Right cardiac atrium (tissue), 5 donors: ENCODE data around the gene MEGF11. TPM values are rescaled to one million over a fixed set of nuclear protein-coding genes. Genes with fewer than 3 reads are reported as not detected.
A peak's percentile ranks its signal among the peaks of the same experiment; 100 is the strongest.

Experiments used
- ATAC-seq, 2 donors: fragments of 200-7000 bp; cut with Tn5 transposase; one replicate each; pipeline versions ENCODE4 v1.8.0 to v1.9.1; 2020; ENCODE audit warnings: moderate library complexity in 2 of 2, mild to moderate bottlenecking in 1 of 2
- DNase-seq, 3 donors: peaks; one replicate each; pipeline ENCODE4 v3.0.0-alpha.2; 2020
- H3K27ac ChIP-seq: one replicate; pipeline ENCODE4 v1.5.1; 2013; ENCODE audit warnings: mild to moderate bottlenecking, low read length, control low read depth, moderate library complexity
- H3K27me3 ChIP-seq: one replicate; pipeline ENCODE4 v1.6.1; 2013; ENCODE audit not compliant: control insufficient read depth, insufficient read depth
- H3K4me1 ChIP-seq: one replicate; pipeline ENCODE4 v1.6.1; 2013; ENCODE audit warnings: low read length; ENCODE audit not compliant: control insufficient read depth, insufficient read depth
- H3K4me3 ChIP-seq: one replicate; pipeline ENCODE4 v1.5.1; 2013; ENCODE audit warnings: low read length, control low read depth
- H3K9me3 ChIP-seq: one replicate; pipeline ENCODE4 v1.6.1; 2013; ENCODE audit warnings: low read length; ENCODE audit not compliant: control insufficient read depth
- WGBS: extraction: QIAGEN DNeasy Blood & Tissue Kit; methylation state at CpG from one replicate; pipeline ENCODE4 v1.1.7; 2013; 5-methylcytosine and 5-hydroxymethylcytosine counted together
- intact Hi-C, 4 donors: fragments of 100-400 bp; cut with DNase I; formaldehyde crosslinking; loops; one replicate each; pipeline versions ENCODE4 v1.11.0 to v1.14.0; 2022 to 2023
- polyA plus RNA-seq: library from polyadenylated mRNA; stranded (reverse); fragments of 200-250 nt; gene quantifications from one replicate; pipeline ENCODE4 v1.2.3, GENCODE V29; 2013
- total RNA-seq, 4 donors: library from RNA; stranded (reverse); fragmentation: NEBNext Ultra II Directional; extraction: Animal tissue kit (Norgen Biotek cat#: 25700); gene quantifications; one replicate each; pipeline ENCODE4 v1.2.1, GENCODE V29; 2021
- donor health status: healthy with polysubstance abuse.
- donor health status: DM: no; HTN: yes; CAD: no.
- donor health status: DM: no; HTN: no; CAD: no.
- donor health status: DM: no; HTN: yes; CAD: no; lungs with severe emphysema.
- donor health status: DM: yes; HTN: yes; CAD: no.

The MEGF11 gene
- total and polyA plus RNA-seq, 5 donors, result 0.08 to 0.11 (median 0.11) TPM; not detected in 2

DNA sequence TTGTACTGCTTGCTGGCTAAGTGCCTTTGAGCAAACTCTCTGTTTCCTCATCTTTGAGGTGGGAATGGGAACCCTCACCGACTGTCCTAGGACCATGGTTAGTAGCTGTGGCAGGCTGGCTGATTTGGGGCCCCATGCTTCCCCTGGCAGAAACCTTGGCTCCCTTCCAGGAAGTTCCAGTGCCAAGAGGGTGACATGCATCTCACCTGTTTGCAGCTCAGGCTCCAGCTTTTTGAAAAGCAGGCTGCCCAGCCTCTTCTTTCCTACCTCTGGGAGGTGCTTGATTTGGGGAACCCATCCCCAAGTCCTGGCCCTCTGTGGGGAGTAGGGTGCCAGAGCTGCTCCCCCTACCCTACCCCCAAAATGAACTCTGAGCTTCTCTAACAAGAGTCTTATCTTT is 333.4 kb downstream of the MEGF11 start:
- Histone ChIP-seq H3K27ac (no peak overlapping the region), H3K27me3 (no peaks in the 10 kb centered on the region), H3K9me3 (no peaks in the 10 kb centered on the region), H3K4me3 (no peak overlapping the region), H3K4me1 (peaks cover 2% of the 10 kb centered on the region)
- ATAC-seq (no peak), DNase-seq (no peak)
- intact Hi-C loops, result loop anchor here in 1 of 4 donors (10.0 kb wide), 1 partner anchor 355 kb away; no protein-coding TSS in a partner anchor
- 54% methylated on average over 1 of the region's 1 CpG for WGBS

DNA sequence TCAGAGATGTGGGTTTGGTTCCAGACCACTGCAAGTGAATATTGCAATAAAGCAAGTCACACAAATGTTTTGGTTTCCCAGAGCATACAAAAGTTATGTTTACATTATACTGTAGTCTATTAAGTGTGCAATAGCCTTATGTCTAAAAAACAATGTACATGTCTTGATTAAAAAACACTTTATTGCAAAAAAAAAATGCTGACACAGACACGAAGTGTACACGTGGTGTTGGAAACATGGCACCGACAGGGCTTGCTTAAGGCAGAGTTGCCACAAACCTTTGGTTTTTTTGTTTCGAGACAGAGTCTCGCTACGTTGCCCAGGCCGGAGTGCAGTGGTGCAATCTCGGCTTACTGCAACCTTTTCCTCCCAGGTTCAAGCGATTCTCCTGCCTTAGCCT is 334.2 kb downstream of the MEGF11 start:
- intact Hi-C loops, result loop anchor here in 1 of 4 donors (10.0 kb wide), 2 partner anchors 265 to 375 kb away; partner anchors contain the start of gene DIS3L
- WGBS, result 95% methylated on average over 9 of the region's 9 CpGs
- H3K27me3 ChIP-seq, result no peaks in the 10 kb centered on the region
- peaks cover 2% of the 10 kb centered on the region for H3K4me1 ChIP-seq
- H3K4me3 ChIP-seq, result no peak overlapping the region
- no peak for DNase-seq
- no peaks in the 10 kb centered on the region for H3K9me3 ChIP-seq
- H3K27ac ChIP-seq, result no peak overlapping the region
- ATAC-seq, result no peak

DNA sequence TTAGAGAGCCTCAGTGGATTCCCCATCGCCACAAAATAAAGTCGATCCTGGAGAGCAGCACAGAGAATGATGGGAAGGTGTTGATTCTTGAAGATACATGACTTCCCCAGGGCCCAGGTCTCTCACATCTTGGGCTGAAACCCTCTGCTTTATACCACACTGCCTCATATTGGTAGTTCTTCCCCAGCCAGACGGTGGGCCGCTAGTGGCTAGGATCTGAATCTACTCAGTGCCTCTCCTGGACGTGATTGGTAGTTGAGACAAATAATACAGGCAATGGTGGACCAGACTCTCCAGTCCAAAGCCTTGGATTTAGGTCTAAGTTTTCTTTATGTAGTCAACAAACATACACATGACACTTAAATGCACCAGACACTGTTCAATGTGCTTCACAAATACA is 334.6 kb downstream of the MEGF11 start:
- no peak overlapping the region for H3K4me3 ChIP-seq
- H3K4me1 ChIP-seq, result peaks cover 2% of the 10 kb centered on the region
- DNase-seq (no peak), ATAC-seq (no peak)
- H3K9me3 ChIP-seq, result no peaks in the 10 kb centered on the region
- intact Hi-C loops, result loop anchor here in 1 of 4 donors (10.0 kb wide), 2 partner anchors 266 to 376 kb away; partner anchors contain the start of gene DIS3L
- H3K27me3 ChIP-seq, result no peaks in the 10 kb centered on the region
- WGBS, result 95% methylated on average over 5 of the region's 5 CpGs
- no peak overlapping the region for H3K27ac ChIP-seq

DNA sequence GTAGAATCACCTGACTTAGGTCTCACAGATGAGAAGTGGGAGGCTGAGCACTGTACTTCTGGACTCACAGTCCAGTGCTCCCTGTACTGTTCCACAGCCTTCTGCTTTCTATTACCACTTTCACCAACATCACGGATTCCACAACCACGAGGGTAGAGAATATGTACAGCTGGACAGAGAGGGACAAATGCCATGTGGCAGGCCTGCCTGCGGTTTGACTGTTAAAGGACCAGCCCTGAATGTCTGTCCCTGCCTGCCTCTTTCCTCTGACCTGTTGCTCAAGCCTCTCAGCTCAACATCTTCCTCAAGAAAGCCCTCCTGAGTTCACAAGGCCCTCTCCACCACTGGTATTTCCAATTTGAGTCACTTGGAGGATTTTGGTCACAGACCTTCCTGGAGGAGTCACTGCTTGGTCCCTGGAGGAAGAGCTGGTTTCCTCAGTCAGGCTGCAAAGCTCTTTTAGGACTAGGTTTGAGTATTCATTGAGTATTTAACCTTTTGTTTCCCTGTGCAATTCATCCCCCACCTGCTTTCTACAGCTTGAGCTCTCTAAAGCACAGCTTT is 335.1 kb downstream of the MEGF11 start:
- no peak for DNase-seq
- no peaks in the 10 kb centered on the region for H3K9me3 ChIP-seq
- no peaks in the 10 kb centered on the region for H3K27me3 ChIP-seq
- 81% methylated on average over 3 of the region's 3 CpGs for WGBS
- no peak overlapping the region for H3K27ac ChIP-seq
- no peak for ATAC-seq
- peaks cover 2% of the 10 kb centered on the region for H3K4me1 ChIP-seq
- H3K4me3 ChIP-seq, result no peak overlapping the region
- intact Hi-C loops, result loop anchor here in 1 of 4 donors (10.0 kb wide), 2 partner anchors 266 to 376 kb away; partner anchors contain the start of gene DIS3L

DNA sequence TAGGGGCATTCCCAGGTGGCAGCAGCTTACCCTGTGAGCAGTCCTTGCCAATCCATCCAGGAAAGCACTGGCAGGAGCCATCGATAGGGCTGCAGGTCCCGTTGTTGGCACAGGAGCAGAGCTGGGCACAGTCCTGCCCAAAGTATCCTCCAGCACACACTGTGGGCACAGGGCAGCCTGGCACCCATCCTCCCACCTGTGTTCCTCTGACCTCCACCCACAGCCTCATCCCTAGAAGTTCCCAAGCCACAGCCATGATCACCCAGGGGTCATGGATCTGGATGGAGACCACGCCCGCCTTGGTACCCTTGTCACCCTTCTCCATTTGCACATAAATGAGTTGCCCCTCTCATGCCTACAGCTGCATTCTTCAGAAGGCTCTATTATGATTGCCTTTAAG is 335.6 kb downstream of the MEGF11 start:
- no peaks in the 10 kb centered on the region for H3K9me3 ChIP-seq
- H3K27me3 ChIP-seq, result no peaks in the 10 kb centered on the region
- H3K4me1 ChIP-seq, result peaks cover 2% of the 10 kb centered on the region
- 96% methylated on average over 4 of the region's 4 CpGs for WGBS
- H3K4me3 ChIP-seq, result no peak overlapping the region
- DNase-seq, result no peak
- intact Hi-C loops, result loop anchor here in 1 of 4 donors (10.0 kb wide), 2 partner anchors 267 to 377 kb away; partner anchors contain the start of gene DIS3L
- no peak for ATAC-seq
- H3K27ac ChIP-seq, result no peak overlapping the region

DNA sequence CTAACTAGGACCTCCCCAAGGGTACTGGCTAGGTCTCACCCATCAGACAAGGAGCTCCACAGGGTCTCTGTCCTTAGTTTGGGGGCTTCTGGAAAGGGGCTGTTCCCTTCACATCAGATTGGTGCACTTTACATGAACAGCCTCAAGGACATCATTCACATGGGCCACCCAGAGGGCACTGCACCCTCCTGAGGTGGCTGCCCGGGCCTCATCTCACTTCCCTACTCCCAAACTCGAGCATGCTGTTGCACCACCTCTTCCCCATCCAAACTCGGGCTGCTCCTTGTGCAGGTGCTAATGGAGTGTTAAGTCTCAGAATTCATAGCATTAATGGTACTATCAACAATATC is 336.2 kb downstream of the MEGF11 start:
- 76% methylated on average over 3 of the region's 3 CpGs for WGBS

DNA sequence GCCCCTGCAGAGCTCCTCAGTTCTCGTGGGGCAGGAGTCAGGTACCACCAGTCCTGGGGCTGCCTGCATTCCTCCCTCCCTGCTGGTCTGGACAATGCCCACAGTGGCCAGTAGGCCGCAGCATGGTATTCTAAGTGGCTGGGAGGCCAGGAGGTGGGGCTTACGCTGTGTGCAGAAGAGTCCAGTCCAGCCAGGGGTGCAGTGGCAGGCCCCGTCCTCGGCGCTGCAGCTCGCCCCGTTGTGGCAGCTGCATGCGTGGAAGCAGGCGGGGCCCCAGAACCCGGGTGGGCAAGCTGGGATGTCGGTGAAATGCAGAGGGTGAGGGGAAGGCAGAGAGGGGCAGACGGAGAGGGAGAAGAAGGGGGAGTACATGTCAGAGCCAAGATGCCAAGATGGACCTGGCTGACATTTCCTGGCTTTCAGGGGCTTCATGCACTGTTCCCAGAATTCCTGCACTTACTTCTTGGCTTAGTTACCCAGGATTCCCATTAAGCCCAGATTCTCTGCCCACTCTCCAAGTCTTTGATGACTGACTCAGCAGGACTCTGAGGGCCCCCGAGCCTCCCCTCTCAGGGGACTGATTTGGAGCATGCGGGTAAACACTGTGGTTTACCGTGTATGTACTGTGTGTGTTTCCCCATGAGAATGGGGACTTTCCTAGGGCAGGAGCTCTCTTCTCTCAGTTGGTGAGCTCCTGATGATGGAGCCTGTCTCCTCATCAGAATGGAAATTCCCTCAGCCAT is 336.7 kb downstream of the MEGF11 start:
- ATAC-seq, result peak; percentile 81 to 88
- intact Hi-C loops, result loop anchor here in 1 of 4 donors (10.0 kb wide), 2 partner anchors 268 to 378 kb away; partner anchors contain the start of gene DIS3L
- 33% methylated on average over 16 of the region's 16 CpGs for WGBS
- DNase-seq, result peak; percentile 46 to 84 (median 78)
- no peak overlapping the region for H3K27ac ChIP-seq
- no peak overlapping the region for H3K4me3 ChIP-seq
- H3K27me3 ChIP-seq, result no peaks in the 10 kb centered on the region
- peaks cover 2% of the 10 kb centered on the region for H3K4me1 ChIP-seq
- H3K9me3 ChIP-seq, result no peaks in the 10 kb centered on the region

More for the DNA sequence above, 336.2 kb downstream of the MEGF11 start:
- ATAC-seq (no peak), DNase-seq (no peak)
- intact Hi-C loops, result loop anchor here in 1 of 4 donors (10.0 kb wide), 2 partner anchors 267 to 377 kb away; partner anchors contain the start of gene DIS3L
- Histone ChIP-seq H3K27me3 (no peaks in the 10 kb centered on the region), H3K4me3 (no peak overlapping the region), H3K4me1 (peaks cover 2% of the 10 kb centered on the region), H3K27ac (no peak overlapping the region), H3K9me3 (no peaks in the 10 kb centered on the region)

DNA sequence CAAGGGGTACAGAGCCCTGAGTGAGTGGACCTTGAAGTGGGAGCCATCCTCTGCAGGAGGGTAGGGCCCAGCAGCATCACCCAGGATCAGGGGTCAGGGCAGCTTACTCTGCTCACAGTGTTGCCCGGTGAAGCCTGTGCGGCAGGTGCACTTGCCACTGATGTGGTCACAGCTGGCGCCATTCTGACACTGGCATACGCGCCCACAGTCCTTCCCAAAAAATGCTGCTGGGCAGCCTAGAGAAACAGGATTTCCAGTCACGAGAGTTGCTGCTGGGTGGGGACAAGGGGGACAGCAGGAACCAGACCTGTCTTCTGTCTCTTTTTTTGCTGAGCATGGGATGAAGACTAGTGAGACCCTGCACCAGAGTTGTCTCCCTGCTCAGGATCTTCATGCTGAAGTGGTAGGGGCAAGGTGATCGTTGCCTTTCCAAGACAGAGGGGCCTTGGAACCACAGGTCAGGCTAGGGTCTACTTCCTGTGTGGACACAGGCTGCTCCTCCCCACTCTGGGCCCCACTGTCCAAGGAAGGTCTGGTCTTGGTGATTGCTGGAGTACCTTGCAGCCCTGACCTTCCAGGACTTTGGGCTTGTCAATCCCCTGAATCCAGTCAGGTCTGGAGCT is 337.4 kb downstream of the MEGF11 start:
- Histone ChIP-seq H3K27me3 (no peaks in the 10 kb centered on the region), H3K4me3 (no peak overlapping the region), H3K27ac (no peak overlapping the region), H3K9me3 (no peaks in the 10 kb centered on the region), H3K4me1 (peaks cover 2% of the 10 kb centered on the region)
- intact Hi-C loops, result loop anchor here in 1 of 4 donors (10.0 kb wide), 2 partner anchors 269 to 379 kb away; partner anchors contain the start of gene DIS3L
- DNase-seq (no peak), ATAC-seq (peak; percentile 9 to 19)
- 85% methylated on average over 7 of the region's 7 CpGs for WGBS

DNA sequence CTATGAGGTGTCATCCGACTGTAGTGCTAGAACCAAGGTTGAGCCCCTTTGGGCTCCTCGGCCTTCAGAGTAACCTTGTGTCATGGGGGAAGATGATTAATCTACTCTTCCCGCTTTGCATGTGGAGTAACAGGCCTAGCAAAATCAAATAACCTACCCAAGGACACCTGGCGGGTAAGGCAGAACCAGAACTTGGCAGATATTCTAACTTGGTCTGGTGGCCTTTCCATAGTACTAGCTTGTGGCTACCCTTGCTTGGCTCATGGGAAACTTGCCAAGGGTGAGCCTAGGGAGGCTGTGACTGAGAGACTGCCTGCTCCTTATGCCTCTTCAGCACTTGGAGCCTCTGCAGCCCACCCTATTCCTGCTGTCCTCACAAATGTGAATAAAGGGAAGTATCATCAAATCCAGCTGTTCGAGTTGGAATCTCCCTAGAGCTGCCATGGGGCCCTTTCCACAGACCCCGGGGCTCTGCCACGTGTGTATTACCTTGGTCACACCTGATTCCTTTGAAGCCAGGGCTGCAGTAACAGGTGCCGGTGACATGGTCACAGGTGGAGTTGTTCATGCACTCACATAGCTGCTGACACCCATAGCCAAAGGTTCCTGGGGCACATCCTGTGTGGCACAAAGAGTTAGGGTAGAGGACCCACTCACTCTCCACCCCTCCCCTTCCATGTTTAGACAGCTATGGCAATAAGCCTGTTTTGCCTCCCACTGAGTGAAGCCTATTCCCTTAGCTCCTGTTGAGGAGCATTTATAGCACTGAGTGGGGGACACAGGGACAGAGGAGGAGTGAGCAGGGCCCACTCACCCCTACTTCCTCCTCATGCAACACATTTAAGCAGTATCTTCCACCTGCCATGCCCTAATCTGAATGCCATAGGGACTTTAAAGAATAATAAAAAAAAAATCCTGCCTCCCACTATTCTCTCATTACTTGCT is 338.3 kb downstream of the MEGF11 start:
- 91% methylated on average over 8 of the region's 8 CpGs for WGBS
- intact Hi-C loops, result loop anchor here in 1 of 4 donors (10.0 kb wide), 2 partner anchors 270 to 380 kb away; partner anchors contain the start of gene DIS3L
- H3K4me1 ChIP-seq, result peaks cover 2% of the 10 kb centered on the region
- H3K27ac ChIP-seq, result no peak overlapping the region
- DNase-seq (no peak), ATAC-seq (no peak)
- H3K4me3 ChIP-seq, result no peak overlapping the region
- H3K27me3 ChIP-seq, result no peaks in the 10 kb centered on the region
- no peaks in the 10 kb centered on the region for H3K9me3 ChIP-seq

DNA sequence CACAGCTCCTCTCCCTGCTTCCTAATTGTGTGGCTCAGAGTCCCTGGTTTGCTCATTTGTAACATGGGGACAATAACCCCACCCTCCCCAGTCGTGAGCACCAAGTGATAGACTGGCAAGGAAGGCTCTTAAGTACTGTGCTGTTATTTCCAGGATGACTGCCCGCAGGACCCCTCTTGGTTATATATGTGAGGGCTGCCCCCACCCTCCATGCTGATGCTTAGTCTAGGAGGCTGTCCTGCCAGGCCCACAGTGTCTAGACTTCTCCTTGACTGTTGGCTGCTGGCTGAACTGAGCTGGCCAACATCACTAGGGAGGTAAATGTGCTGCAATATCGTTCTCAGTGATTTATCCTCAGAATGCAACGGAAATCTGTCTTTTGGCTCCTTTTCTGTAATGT is 339.2 kb downstream of the MEGF11 start:
- DNase-seq, result no peak
- intact Hi-C loops, result loop anchor here in 1 of 4 donors (10.0 kb wide), 2 partner anchors 270 to 380 kb away; partner anchors contain the start of gene DIS3L
- 69% methylated on average over 4 of the region's 4 CpGs for WGBS
- no peak overlapping the region for H3K4me3 ChIP-seq
- ATAC-seq, result no peak
- no peaks in the 10 kb centered on the region for H3K4me1 ChIP-seq
- H3K27me3 ChIP-seq, result no peaks in the 10 kb centered on the region
- no peak overlapping the region for H3K27ac ChIP-seq
- no peaks in the 10 kb centered on the region for H3K9me3 ChIP-seq
